ENCODE data around the gene DIDO1. TPM values are rescaled to one million over a fixed set of nuclear protein-coding genes. Genes with fewer than 3 reads are reported as not detected.

The DIDO1 gene
- total and polyA plus RNA-seq, 2 of the 13 experiments (the other 11 are each of a cell fraction or from before 2014, with no cell fraction given) = 75.0 to 75.1 TPM

DNA sequence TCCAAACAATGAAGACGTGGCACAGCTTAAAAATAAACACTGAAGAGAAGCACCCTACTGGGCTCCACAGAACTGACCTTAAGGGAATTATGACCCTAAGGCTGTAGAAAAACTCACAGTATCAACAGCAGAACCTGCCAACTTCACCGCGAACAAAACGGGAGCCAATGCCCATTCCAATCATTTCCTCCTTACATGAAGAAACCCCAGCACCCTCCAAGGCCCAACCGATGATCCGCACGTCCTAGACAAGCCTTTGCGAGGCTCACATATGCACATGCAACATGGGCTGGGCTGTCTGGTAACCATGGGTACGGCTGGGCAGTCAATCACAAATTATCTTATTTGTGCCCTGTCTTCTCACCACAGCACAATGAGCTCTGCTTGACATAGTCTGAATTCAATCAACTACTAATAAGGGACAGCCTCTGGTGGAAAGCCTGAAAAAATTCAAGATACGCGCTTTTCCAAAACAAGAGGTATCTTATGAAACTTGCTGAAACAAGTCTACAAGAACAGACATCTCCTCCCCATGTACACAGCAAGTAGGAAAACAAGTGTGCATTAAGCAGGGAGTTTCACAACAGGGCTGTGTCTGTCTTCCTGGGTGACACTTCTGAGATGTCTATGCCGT, 1.7 kb downstream of the DIDO1 start (continued):
- TF ChIP-seq ZNF468 (CRISPR knock-in tag; IDR thresholded peaks at IDR 0.05) (no peak), NFE2L1 (CRISPR knock-in tag; IDR thresholded peaks at IDR 0.05; ENCODE audit: borderline replicate concordance) (no peak), NFE2L2 (IDR thresholded peaks at IDR 0.05; ENCODE audit: low read length) (no peak), GABPB1 (CRISPR knock-in tag; IDR thresholded peaks at IDR 0.05) (no peak), CREM (IDR thresholded peaks at IDR 0.05) (no peak), CREM (CRISPR knock-in tag; IDR thresholded peaks at IDR 0.05) (no peak), ZNF619 (CRISPR knock-in tag; IDR thresholded peaks at IDR 0.05) (no peak), MEIS2 (CRISPR knock-in tag; IDR thresholded peaks at IDR 0.05) (no peak), FOXJ3 (CRISPR knock-in tag; IDR thresholded peaks at IDR 0.05; ENCODE audit: borderline replicate concordance) (no peak), CEBPB (IDR thresholded peaks at IDR 0.05; ENCODE audit: borderline replicate concordance, low read depth, low read length) (peak; percentile 58; the same call in 1 of the 2 replicates), MZF1 (CRISPR knock-in tag; IDR thresholded peaks at IDR 0.05; ENCODE audit: borderline replicate concordance) (peak; percentile 37; the same call in 1 of the 2 replicates), ZFP37 (CRISPR knock-in tag; IDR thresholded peaks at IDR 0.05; ENCODE audit: borderline replicate concordance) (peak; percentile 29; the same call in 1 of the 2 replicates), KLF15 (CRISPR knock-in tag; IDR thresholded peaks at IDR 0.05; ENCODE audit: borderline replicate concordance) (no peak), PHF5A (CRISPR knock-in tag; IDR thresholded peaks at IDR 0.05; ENCODE audit: low read depth, unreplicated experiment) (no peak), ZFP41 (CRISPR knock-in tag; IDR thresholded peaks at IDR 0.05; ENCODE audit: borderline replicate concordance) (no peak), NPAS2 (CRISPR knock-in tag; IDR thresholded peaks at IDR 0.05; ENCODE audit: borderline replicate concordance) (no peak), TCF12 (IDR thresholded peaks at IDR 0.05) (no peak), TCF12 (CRISPR knock-in tag; IDR thresholded peaks at IDR 0.05) (no peak; the same call in 1 of the 2 replicates), BRCA1 (CRISPR knock-in tag; IDR thresholded peaks at IDR 0.05) (peak; percentile 40; the same call in 1 of the 2 replicates), ZNF878 (CRISPR knock-in tag; IDR thresholded peaks at IDR 0.05) (no peak)
- TF ChIP-seq, protein P1, sequence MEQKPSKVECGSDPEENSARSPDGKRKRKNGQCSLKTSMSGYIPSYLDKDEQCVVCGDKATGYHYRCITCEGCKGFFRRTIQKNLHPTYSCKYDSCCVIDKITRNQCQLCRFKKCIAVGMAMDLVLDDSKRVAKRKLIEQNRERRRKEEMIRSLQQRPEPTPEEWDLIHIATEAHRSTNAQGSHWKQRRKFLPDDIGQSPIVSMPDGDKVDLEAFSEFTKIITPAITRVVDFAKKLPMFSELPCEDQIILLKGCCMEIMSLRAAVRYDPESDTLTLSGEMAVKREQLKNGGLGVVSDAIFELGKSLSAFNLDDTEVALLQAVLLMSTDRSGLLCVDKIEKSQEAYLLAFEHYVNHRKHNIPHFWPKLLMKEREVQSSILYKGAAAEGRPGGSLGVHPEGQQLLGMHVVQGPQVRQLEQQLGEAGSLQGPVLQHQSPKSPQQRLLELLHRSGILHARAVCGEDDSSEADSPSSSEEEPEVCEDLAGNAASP (CRISPR knock-in tag; IDR thresholded peaks at IDR 0.05; ENCODE audit: borderline replicate concordance) = no peak
- TF ChIP-seq, protein P2, sequence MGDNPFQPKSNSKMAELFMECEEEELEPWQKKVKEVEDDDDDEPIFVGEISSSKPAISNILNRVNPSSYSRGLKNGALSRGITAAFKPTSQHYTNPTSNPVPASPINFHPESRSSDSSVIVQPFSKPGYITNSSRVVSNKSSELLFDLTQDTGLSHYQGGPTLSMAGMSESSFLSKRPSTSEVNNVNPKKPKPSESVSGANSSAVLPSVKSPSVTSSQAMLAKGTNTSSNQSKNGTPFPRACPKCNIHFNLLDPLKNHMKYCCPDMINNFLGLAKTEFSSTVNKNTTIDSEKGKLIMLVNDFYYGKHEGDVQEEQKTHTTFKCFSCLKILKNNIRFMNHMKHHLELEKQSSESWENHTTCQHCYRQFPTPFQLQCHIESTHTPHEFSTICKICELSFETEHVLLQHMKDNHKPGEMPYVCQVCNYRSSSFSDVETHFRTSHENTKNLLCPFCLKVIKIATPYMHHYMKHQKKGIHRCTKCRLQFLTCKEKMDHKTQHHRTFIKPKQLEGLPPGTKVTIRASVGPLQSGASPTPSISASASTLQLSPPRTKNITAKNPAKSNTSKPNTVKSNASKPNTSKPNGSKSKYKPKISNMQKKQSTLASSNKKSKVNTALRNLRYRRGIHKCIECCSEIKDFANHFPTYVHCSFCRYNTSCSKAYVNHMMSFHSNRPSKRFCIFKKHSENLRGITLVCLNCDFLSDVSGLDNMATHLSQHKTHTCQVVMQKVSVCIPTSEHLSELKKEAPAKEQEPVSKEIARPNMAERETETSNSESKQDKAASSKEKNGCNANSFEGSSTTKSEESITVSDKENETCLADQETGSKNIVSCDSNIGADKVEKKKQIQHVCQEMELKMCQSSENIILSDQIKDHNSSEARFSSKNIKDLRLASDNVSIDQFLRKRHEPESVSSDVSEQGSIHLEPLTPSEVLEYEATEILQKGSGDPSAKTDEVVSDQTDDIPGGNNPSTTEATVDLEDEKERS (CRISPR knock-in tag; IDR thresholded peaks at IDR 0.05) = no peak
- TF ChIP-seq, protein P3, sequence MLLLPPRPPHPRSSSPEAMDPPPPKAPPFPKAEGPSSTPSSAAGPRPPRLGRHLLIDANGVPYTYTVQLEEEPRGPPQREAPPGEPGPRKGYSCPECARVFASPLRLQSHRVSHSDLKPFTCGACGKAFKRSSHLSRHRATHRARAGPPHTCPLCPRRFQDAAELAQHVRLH (CRISPR knock-in tag; IDR thresholded peaks at IDR 0.05; ENCODE audit: borderline replicate concordance, low read depth) = no peak
- TF ChIP-seq, protein P4, sequence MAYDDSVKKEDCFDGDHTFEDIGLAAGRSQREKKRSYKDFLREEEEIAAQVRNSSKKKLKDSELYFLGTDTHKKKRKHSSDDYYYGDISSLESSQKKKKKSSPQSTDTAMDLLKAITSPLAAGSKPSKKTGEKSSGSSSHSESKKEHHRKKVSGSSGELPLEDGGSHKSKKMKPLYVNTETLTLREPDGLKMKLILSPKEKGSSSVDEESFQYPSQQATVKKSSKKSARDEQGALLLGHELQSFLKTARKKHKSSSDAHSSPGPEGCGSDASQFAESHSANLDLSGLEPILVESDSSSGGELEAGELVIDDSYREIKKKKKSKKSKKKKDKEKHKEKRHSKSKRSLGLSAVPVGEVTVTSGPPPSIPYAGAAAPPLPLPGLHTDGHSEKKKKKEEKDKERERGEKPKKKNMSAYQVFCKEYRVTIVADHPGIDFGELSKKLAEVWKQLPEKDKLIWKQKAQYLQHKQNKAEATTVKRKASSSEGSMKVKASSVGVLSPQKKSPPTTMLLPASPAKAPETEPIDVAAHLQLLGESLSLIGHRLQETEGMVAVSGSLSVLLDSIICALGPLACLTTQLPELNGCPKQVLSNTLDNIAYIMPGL (CRISPR knock-in tag; IDR thresholded peaks at IDR 0.05; ENCODE audit: borderline replicate concordance in 1 of 2, low read depth in 1 of 2) = no peak; a peak in 2 of 4 replicates

Measured in HepG2 (cell line).